PC-9 (cell line): ENCODE measurements around the gene CNBD2. TPM values are rescaled to one million over a fixed set of nuclear protein-coding genes. Genes with fewer than 3 reads are reported as not detected.
"Not testable (repeated sequence)": the region's sequence is repeated elsewhere in the genome, so short reads cannot be mapped to it uniquely, and the experiment has no call there.

Source experiments
- BruUV-seq: library from RNA; stranded (reverse); fragments of 400-500 nt; replicated peaks from 2 replicates; lab custom pipeline; 2021; lab: Mats Ljungman, UMichigan
- CTCF ChIA-PET: fragments of 300-600 bp; sonication (Branson Sonifier 250); formaldehyde crosslinking; loops from one replicate; lab custom pipeline; 2022; ENCODE audit warnings: antibody characterized with exemption; lab: Charles Lee
- POLR2A ChIA-PET: fragments of 300-600 bp; sonication (Branson Sonifier 250); formaldehyde crosslinking; loops from one replicate; lab custom pipeline; 2022; ENCODE audit warnings: antibody characterized with exemption; ENCODE audit not compliant: unreplicated experiment; lab: Charles Lee
- DNase-seq, 2 experiments: peaks; one replicate each; pipeline versions ENCODE4 v3.0.0 to v3.0.0-alpha.2; 2015 to 2022; ENCODE audit warnings: mixed read lengths in 1 of 2
- H2AFZ ChIP-seq: fragments of 200-600 bp; sonication (generic); 2 replicates; pipeline ENCODE4 v1.8.1; 2017; ENCODE audit warnings: antibody characterized with exemption
- H3F3A ChIP-seq: fragments of 200-600 bp; sonication (generic); 2 replicates; pipeline ENCODE4 v1.8.1; 2017; ENCODE audit warnings: antibody characterized with exemption, mild to moderate bottlenecking, low read depth; ENCODE audit not compliant: insufficient read depth
- H3K27ac ChIP-seq: fragments of 200-600 bp; sonication (generic); 2 replicates; pipeline ENCODE4 v1.6.1; 2016; ENCODE audit warnings: mixed run types
- H3K27me3 ChIP-seq: fragments of 200-600 bp; sonication (generic); 2 replicates; pipeline ENCODE4 v1.6.1; 2016; ENCODE audit warnings: low read depth, mixed run types; ENCODE audit not compliant: insufficient read depth
- H3K36me3 ChIP-seq: fragments of 200-600 bp; sonication (generic); 2 replicates; pipeline ENCODE4 v1.6.1; 2016; ENCODE audit warnings: low read depth, mixed run types
- H3K4me1 ChIP-seq: fragments of 200-600 bp; sonication (generic); replicated peaks from 2 replicates; pipeline ENCODE4 v1.6.1; 2016; ENCODE audit warnings: mixed run types; ENCODE audit not compliant: insufficient read depth
- H3K4me2 ChIP-seq: fragments of 200-600 bp; sonication (generic); 2 replicates; pipeline ENCODE4 v1.6.1; 2017; ENCODE audit warnings: mixed run types
- H3K4me3 ChIP-seq: fragments of 200-600 bp; sonication (generic); 2 replicates; pipeline ENCODE4 v1.6.1; 2016; ENCODE audit warnings: mixed run types
- H3K79me2 ChIP-seq: fragments of 200-600 bp; sonication (generic); 2 replicates; pipeline ENCODE4 v1.6.1; 2017; ENCODE audit warnings: low read depth, mixed run types
- H3K9me2 ChIP-seq: fragments of 200-600 bp; sonication (generic); 2 replicates; pipeline ENCODE4 v1.8.1; 2017; ENCODE audit warnings: mild to moderate bottlenecking; ENCODE audit not compliant: insufficient read depth
- H3K9me3 ChIP-seq: fragments of 200-600 bp; sonication (generic); 2 replicates; pipeline ENCODE4 v1.8.1; 2016; ENCODE audit warnings: low read depth; ENCODE audit not compliant: insufficient read depth
- H4K20me1 ChIP-seq: fragments of 200-600 bp; sonication (generic); 2 replicates; pipeline ENCODE4 v1.8.1; 2017; ENCODE audit not compliant: insufficient read depth
- EZH2 ChIP-seq: fragments of 200-600 bp; sonication (generic); IDR thresholded peaks from 2 replicates; pipeline ENCODE4 v1.8.0; 2017; ENCODE audit warnings: antibody characterized with exemption, low read depth
- intact Hi-C: fragments of 100-400 bp; cut with micrococcal nuclease; formaldehyde crosslinking; loops from one replicate; pipeline ENCODE4 v1.10.0; 2022; ENCODE audit not compliant: unreplicated experiment
- total RNA-seq: library from RNA; stranded (reverse); gene quantifications from 2 replicates; pipeline ENCODE4 v1.2.3, GENCODE V29; 2021
- TF ChIP-seq, protein P1 (sequence below): fragments of 200-600 bp; sonication (generic); conservative IDR thresholded peaks from 2 replicates; pipeline ENCODE4 v1.6.1; 2017; ENCODE audit warnings: mixed run types, antibody characterized with exemption, mild to moderate bottlenecking, moderate library complexity

The CNBD2 gene
- total RNA-seq, 1 experiment from 2014 or later, result 7.3 TPM

DNA sequence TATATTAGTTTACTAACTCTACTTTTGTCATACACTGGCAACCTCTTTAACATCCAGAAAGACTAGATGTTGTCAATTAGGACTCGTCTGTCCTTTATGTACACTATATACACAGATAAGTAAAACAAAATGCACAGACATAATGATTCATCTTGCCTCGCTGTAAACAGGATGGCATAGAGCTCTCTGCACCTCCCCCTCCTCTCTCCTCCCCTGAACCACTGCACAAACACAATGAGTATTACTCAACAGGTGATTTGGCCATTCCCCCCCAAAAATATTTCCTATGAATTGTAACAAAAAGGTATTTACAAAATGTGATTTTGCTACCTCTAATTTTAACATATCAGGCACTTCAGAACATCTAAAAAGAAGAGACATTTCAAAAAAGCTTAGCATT, 81.0 kb downstream of the CNBD2 start:
- H3K9me2 ChIP-seq, H3K27ac ChIP-seq, H2AFZ ChIP-seq, DNase-seq, BruUV-seq, H3K27me3 ChIP-seq, intact Hi-C loops, H3K9me3 ChIP-seq: not testable (repeated sequence)
- peak overlapping the region; percentile 95 for H3K4me3 ChIP-seq
- ChIA-PET POLR2A (interaction anchor here (1.2 kb wide), 1 partner anchor 36 kb away, joined by 3 read pairs; no protein-coding TSS in a partner anchor), CTCF (interaction anchor here (0.7 kb wide), 1 partner anchor 57 kb away, joined by 4 read pairs; no protein-coding TSS in a partner anchor)
- peaks cover 64% of the 10 kb centered on the region for H3K79me2 ChIP-seq
- H3K36me3 ChIP-seq, result peaks cover 12% of the 10 kb centered on the region
- H3K4me2 ChIP-seq, result peak overlapping the region; percentile 88
- H3F3A ChIP-seq, result peaks cover 43% of the 10 kb centered on the region
- peaks cover 26% of the 10 kb centered on the region for H3K4me1 ChIP-seq
- H4K20me1 ChIP-seq, result peaks cover 54% of the 10 kb centered on the region

GRCh38 chr20:36050436-36051317, 82.3 kb downstream of the CNBD2 start:
- no peaks in the 10 kb centered on the region for H3K27me3 ChIP-seq
- H2AFZ ChIP-seq, result peak overlapping the region; percentile 71
- no peaks in the 10 kb centered on the region for H3K9me3 ChIP-seq
- H3K4me1 ChIP-seq, result peaks cover 26% of the 10 kb centered on the region
- intact Hi-C loops, result loop anchor here (2.0 to 5.0 kb wide), 3 partner anchors 42 to 958 kb away; partner anchors contain the start of gene TRPC4AP
- peak overlapping the region; percentile 95 for H3K4me3 ChIP-seq
- POLR2A ChIA-PET, result interaction anchor here (1.2 kb wide), 1 partner anchor 35 kb away, joined by 3 read pairs; no protein-coding TSS in a partner anchor
- peaks cover 42% of the 10 kb centered on the region for H4K20me1 ChIP-seq
- peak overlapping the region; percentile 79 for H3K27ac ChIP-seq
- CTCF ChIA-PET, result interaction anchor here (0.7 kb wide), 2 partner anchors 79 to 88 kb away, joined by 3 to 4 read pairs; no protein-coding TSS in a partner anchor
- DNase-seq, result peak; percentile 67 to 92
- TF ChIP-seq, protein P1, sequence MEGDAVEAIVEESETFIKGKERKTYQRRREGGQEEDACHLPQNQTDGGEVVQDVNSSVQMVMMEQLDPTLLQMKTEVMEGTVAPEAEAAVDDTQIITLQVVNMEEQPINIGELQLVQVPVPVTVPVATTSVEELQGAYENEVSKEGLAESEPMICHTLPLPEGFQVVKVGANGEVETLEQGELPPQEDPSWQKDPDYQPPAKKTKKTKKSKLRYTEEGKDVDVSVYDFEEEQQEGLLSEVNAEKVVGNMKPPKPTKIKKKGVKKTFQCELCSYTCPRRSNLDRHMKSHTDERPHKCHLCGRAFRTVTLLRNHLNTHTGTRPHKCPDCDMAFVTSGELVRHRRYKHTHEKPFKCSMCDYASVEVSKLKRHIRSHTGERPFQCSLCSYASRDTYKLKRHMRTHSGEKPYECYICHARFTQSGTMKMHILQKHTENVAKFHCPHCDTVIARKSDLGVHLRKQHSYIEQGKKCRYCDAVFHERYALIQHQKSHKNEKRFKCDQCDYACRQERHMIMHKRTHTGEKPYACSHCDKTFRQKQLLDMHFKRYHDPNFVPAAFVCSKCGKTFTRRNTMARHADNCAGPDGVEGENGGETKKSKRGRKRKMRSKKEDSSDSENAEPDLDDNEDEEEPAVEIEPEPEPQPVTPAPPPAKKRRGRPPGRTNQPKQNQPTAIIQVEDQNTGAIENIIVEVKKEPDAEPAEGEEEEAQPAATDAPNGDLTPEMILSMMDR, result no peak
- TF ChIP-seq EZH2, result no peak
- H3K36me3 ChIP-seq, result peaks cover 10% of the 10 kb centered on the region
- no peaks in the 10 kb centered on the region for H3K9me2 ChIP-seq
- H3F3A ChIP-seq, result peaks cover 30% of the 10 kb centered on the region; the same call in 1 of the 2 replicates
- TSS peak; percentile 50 for BruUV-seq
- H3K4me2 ChIP-seq, result peak overlapping the region; percentile 88
- H3K79me2 ChIP-seq, result peaks cover 51% of the 10 kb centered on the region

DNA sequence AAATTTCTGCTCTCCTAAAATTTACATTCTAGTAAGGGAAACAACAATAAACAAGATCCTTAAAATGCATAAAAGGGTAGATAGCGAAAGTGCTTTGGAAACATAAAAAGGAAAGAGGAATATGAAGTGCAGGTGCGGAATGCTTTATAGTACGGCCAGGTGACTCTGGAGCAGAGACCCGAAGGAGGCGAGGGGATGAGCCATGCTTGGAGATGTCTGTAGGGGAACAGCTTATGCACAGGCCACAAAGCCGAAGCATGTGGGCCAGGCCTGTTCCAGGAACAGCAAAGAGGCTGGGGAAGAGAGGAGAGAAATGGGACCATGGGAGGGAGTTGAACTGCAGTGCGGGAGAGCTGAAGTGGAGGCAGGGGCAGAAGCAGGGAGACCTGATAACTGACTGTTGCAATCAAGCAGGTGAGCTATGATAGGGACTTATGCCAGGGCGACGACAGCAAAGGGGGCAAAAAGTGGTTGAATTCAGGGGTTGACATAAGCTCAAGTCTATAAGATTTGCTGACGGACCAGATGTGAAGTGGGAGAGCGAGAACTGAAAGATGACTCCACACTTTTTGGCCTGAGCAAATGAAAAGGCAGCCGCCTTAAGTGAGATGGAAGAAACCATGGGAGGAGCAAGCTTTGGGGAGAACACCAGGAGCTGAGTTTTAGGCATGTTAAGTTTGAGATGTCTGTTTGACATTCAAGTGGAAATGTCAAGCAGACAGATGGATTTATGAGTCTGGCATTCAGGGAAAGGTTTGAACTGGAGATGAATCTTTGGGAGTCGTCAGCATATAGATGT, 83.1 kb downstream of the CNBD2 start:
- Histone ChIP-seq H3K27me3 (no peaks in the 10 kb centered on the region), H3K79me2 (peaks cover 43% of the 10 kb centered on the region), H3F3A (peaks cover 24% of the 10 kb centered on the region; the same call in 1 of the 2 replicates), H3K4me2 (peak overlapping the region; percentile 88), H3K4me3 (peak overlapping the region; percentile 95), H4K20me1 (peaks cover 33% of the 10 kb centered on the region), H3K9me3 (no peaks in the 10 kb centered on the region), H3K9me2 (no peaks in the 10 kb centered on the region), H3K27ac (peak overlapping the region; percentile 79), H3K4me1 (peaks cover 26% of the 10 kb centered on the region), H2AFZ (peak overlapping the region; percentile 71), H3K36me3 (peaks cover 6% of the 10 kb centered on the region)
- no TSS peak for BruUV-seq
- intact Hi-C loops, result loop anchor here (2.0 to 5.0 kb wide), 3 partner anchors 41 to 959 kb away; partner anchors contain the start of gene TRPC4AP
- DNase-seq, result no peak
- CTCF ChIA-PET, result interaction anchor here (0.7 kb wide), 1 partner anchor 87 kb away, joined by 4 read pairs; no protein-coding TSS in a partner anchor
- no peak for TF ChIP-seq EZH2
- TF ChIP-seq, protein P1, result no peak
- POLR2A ChIA-PET, result no interaction called here
